ENCODE measurements around the gene BLVRB. TPM values are rescaled to one million over a fixed set of nuclear protein-coding genes. Genes with fewer than 3 reads are reported as not detected.
"Not testable (repeated sequence)": the region's sequence is repeated elsewhere in the genome, so short reads cannot be mapped to it uniquely, and the experiment has no call there.

BLVRB gene
- total RNA-seq, 1 donor from 2014 or later: 75.8 TPM

DNA sequence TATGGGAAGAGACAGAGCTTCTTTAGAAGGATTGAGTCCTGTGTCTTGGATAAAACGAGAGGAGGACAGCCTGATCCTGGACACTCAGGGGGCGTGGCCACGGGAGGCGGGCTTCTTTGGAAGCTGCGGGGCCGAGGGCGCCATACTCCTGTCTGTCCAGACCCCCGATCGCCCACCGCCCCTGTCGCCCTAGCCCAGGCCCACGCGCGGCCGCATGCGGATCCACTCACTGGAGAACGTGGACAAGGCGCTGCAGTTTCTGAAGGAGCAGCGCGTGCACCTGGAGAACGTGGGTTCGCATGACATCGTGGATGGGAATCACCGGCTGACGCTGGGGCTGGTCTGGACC is 24.3 kb upstream of the BLVRB start:
- DNase-seq (ENCODE audit: low read depth): no peak

DNA sequence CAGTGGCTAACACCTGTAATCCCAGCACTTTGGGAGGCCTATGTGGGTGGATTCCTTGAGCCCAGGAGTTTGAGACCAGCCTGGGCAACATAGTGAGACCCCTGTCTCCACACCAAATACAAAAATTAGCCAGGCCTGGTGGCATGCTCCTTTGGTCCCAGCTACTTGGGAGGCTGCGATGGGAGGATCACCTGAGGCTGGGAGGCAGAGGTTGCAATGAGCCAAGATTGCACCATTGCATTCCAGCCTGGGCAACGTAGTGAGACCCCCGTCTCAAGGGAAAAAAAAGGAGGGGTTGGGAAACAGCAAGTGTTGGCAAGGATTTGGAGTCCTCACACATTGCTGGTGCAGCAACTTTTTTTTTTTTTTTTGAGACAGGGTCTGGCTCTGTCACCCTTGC is 20.5 kb upstream of the BLVRB start:
- DNase-seq (ENCODE audit: low read depth): no peak

DNA sequence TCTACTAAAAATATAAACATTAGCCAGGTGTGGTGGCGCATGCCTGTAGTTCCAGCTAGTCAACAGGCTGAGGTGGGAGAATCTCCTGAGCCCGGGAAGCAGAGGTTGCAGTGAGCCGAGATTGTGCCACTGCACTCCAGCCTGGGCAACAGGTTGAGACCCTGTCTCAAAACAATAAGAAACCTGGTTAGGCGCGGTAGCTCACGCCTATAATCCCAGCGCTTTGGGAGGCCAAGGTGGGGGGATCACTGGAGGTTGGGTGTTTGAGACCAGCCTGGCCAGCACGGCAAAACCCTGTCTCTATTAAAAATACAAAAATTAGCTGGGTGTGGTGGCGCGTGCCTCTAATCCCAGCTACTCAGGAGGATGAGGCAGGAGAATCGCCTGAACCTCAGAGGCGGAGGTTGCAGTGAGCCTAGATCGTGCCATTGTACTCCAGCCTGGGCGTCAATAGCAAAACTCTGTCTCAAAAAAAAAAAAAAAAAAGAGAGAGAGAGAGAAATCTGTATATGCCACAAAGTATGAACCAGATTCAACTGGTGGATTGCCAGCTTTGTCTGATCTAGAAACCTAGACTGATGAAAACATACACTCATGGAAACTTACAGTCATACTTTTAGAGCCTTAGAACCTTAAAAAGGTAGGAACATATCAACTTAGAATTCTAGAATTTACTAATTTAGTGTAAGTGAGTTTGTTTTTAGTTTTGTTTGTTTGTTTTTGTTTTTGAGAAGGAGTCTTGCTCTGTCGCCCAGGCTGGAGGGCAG is 10.5 kb upstream of the BLVRB start:
- not testable (repeated sequence) for DNase-seq (ENCODE audit: low read depth)

GRCh38 chr19:40474737-40475136 is 9.2 kb upstream of the BLVRB start:
- DNase-seq (ENCODE audit: low read depth): no peak

GRCh38 chr19:40472516-40472915 is 7.0 kb upstream of the BLVRB start:
- DNase-seq (ENCODE audit: low read depth): no peak

GRCh38 chr19:40471111-40471510 is 5.6 kb upstream of the BLVRB start:
- no peak for DNase-seq (ENCODE audit: low read depth)

DNA sequence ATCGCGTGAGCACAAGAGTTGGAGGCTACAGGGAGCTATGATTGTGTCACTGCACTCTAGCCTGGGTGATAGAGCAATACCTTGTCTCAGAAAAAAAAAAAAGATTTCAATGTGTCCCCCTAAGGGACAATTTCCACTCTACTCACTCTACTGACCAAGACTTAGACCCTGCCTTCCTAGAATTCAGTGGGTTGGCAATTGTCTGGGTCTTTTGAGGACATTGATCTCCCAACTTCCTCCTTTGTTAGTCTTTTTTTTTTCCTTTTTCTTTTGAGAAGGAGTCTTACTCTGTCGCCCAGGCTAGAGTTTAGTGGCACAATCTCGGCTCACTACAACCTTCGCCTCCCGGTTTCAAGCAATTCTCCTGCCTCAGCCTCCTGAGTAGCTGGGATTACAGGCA is 3.5 kb upstream of the BLVRB start:
- DNase-seq (ENCODE audit: low read depth): no peak

GRCh38 chr19:40466985-40467734 is 1.6 kb upstream of the BLVRB start, which contains the start of gene SPTBN4:
TSS of gene SPTBN4 (plus strand) at chr19:40467001. CDS start at chr19:40472622, 5,621 bp downstream.
- DNase-seq (ENCODE audit: low read depth): no peak

GRCh38 chr19:40466219-40466984 is 857 bp upstream of the BLVRB start:
- peak; percentile 33 for DNase-seq (ENCODE audit: low read depth)

GRCh38 chr19:40465025-40465556 is 454 bp downstream of the BLVRB start:
- DNase-seq (ENCODE audit: low read depth): peak; percentile 84

DNA sequence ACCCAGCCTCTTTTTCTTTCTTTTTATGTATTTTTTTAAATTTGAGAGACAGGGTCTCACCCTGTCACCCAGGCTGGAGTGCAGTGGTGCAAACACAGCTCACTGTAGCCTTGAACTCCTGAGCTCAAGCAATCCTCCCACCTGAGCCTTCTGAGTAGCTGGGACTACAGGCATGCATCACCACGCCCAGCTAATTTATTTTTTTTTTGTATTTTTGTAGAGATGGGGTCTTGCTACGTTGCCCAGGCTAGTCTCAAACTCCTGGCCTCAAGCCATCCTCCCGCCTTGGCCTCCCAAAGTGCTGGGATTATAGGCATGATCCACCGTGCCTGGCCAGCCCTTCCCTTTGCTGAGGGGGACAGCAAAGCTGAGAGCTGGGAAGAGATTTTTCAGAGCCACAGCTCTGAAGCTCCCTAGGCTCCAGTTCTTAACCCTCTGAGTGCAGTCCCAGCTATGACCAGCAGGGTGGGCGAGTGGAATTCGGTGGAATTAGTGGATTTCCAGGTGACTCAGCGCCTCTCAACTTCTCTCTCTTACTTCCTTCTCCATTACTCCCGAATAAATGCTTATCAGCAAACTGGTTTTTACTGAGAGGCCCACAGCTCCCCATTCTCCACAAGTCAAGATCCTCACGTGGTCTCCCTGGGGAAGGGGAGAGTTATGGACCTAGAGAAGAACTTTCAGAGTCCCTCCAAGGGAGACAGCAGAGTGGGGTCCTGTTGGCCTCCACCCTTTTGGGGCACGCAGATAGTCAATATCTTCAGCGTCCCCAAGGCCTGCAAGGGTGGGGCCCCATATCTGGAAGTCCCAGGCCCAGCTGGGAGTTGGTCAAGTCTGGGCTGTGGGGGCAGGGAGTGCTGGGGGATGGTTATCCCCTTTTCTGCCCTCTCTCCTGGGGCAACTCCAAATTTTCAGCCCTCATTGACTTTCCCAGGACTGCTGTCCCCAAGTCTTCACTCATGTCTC is 1.2 kb downstream of the BLVRB start:
- peak; percentile 88 for DNase-seq (ENCODE audit: low read depth)

DNA sequence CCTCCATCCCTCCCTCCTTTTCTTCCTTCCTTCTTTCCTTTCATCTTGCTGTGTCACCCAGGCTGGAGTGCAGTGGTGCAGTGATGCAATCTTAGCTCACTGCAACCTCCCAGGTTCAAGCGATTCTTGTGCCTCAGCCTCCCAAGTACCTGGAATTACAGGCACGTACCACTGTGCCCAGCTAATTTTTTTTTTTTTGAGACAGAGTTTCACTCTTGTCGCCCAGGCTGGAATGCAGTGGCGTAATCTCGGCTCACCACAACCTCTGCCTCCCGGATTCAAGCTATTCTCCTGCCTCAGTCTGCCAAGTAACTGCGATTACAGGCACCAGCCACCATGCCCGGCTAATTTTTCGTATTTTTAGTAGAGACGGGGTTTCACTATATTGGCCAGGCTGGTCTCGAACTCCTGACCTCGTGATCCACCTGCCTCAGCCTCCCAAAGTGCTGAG is 1.9 kb downstream of the BLVRB start:
- peak; percentile 9 for DNase-seq (ENCODE audit: low read depth)

GRCh38 chr19:40461669-40462221 is 3.8 kb downstream of the BLVRB start:
- DNase-seq (ENCODE audit: low read depth): no peak

- no peak for DNase-seq (ENCODE audit: low read depth)
Measured at GRCh38 chr19:40460185-40460584, 5.4 kb downstream of the BLVRB start.

GRCh38 chr19:40458597-40458974 is 7.0 kb downstream of the BLVRB start:
- no peak for DNase-seq (ENCODE audit: low read depth)

GRCh38 chr19:40457953-40458596 is 7.5 kb downstream of the BLVRB start:
- no peak for DNase-seq (ENCODE audit: low read depth)

DNA sequence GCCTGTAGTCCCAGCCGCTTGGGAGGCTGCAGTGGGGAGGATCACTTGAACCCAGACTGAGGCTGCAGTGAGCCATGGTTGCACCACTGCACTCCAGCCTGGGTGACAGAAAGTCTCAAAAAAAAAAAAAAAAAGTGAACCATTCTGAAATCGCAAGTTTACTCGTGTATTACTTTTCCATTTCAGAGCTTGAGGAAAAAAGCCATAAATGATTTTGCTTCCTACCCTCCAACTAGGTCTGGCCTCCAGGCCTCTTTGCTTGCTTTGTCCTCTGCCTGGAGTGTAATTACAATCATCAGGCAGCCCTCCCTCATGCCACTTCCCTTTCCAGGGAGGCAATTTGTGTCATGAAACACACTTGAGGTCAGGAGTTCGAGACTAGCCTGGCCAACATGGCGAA is 8.5 kb downstream of the BLVRB start:
- no peak for DNase-seq (ENCODE audit: low read depth)

DNA sequence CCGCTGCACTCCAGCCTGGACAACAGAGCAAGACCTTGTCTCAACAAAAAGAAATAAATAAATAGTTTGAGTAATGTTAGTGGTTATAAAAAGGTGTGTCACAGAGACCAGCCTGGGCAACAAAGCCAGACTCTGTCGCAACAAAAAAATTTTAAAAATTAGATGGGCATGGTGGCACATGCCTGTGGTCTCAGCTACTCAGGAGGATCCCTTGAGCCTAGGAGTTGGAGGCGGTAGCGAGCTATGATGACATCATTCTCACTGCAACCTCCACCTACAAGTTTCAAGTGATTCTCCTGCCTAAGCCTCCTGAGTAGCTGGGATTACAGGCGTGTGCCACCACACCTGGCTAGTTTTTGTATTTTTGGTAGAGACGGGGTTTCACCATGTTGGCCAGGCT is 11.6 kb downstream of the BLVRB start:
- DNase-seq (ENCODE audit: low read depth): peak; percentile 9

- DNase-seq (ENCODE audit: low read depth): no peak
Measured at GRCh38 chr19:40453151-40453735, 12.3 kb downstream of the BLVRB start.
